Endothelial cell of umbilical vein (primary cell): ENCODE measurements around the gene ADCY9. TPM values are rescaled to one million over a fixed set of nuclear protein-coding genes. Genes with fewer than 3 reads are reported as not detected.

Experiments used
- BruUV-seq: library from RNA; stranded (reverse); fragments of 400-500 nt; replicated peaks from 2 replicates; lab custom pipeline; 2021; lab: Mats Ljungman, UMichigan
- CTCF ChIA-PET: fragments of 300-600, 350-600 bp; sonication (Branson Sonifier 250); formaldehyde crosslinking; loops from one replicate; lab custom pipeline; 2021; ENCODE audit warnings: antibody characterized with exemption, inconsistent platforms; lab: Charles Lee
- POLR2A ChIA-PET: fragments of 300-600, 350-600 bp; sonication (Branson Sonifier 250); formaldehyde crosslinking; loops from one replicate; lab custom pipeline; 2021; ENCODE audit warnings: antibody characterized with exemption, inconsistent platforms; lab: Charles Lee
- DNase-seq: peaks from one replicate; pipeline ENCODE4 v3.0.0-alpha.2; 2011; ENCODE audit warnings: low read depth, low spot score
- FAIRE-seq: peaks from 2 replicates; lab custom pipeline; 2011; peaks lifted over from hg19 to GRCh38; lab: Jason Lieb, UNC
- H2AFZ ChIP-seq: 2 replicates; pipeline ENCODE4 v1.6.0; 2012; ENCODE audit warnings: low read depth, low read length, control low read depth, inconsistent platforms
- H3K27ac ChIP-seq: 2 replicates; pipeline ENCODE4 v1.5.1; 2011; ENCODE audit warnings: low read depth, mild to moderate bottlenecking, control low read depth, low read length, moderate library complexity; ENCODE audit not compliant: insufficient read depth
- H3K27me3 ChIP-seq, 2 experiments: 2 replicates each; pipeline versions ENCODE4 v1.6.0 to v1.6.1; 2011; ENCODE audit warnings: low read length in 2 of 2, mixed read lengths in 1 of 2; ENCODE audit not compliant: control insufficient read depth in 2 of 2, insufficient read depth in 2 of 2
- H3K36me3 ChIP-seq, 2 experiments: 2 replicates in 1 of 2; 3 replicates in 1 of 2; pipeline ENCODE4 v1.5.1; 2011; ENCODE audit warnings: low read length in 2 of 2, mild to moderate bottlenecking in 1 of 2, moderate library complexity in 1 of 2; ENCODE audit not compliant: control insufficient read depth in 2 of 2, insufficient read depth in 2 of 2; ENCODE audit errors: extremely low read depth in 1 of 2
- H3K4me1 ChIP-seq: 3 replicates; pipeline ENCODE4 v1.5.1; 2011; ENCODE audit warnings: mild to moderate bottlenecking, low read length; ENCODE audit not compliant: control insufficient read depth, insufficient read depth; ENCODE audit errors: extremely low read depth
- H3K4me2 ChIP-seq: 2 replicates; pipeline ENCODE4 v1.6.1; 2011; ENCODE audit warnings: low read length, control low read depth, mixed read lengths; ENCODE audit not compliant: insufficient read depth
- H3K4me3 ChIP-seq, 3 experiments: fragments of 200-600 bp in 1 of 3; sonication (generic), shearing (Covaris generic) in 1 of 3; replicated peaks in 1 of 3; 2 replicates each; pipeline ENCODE4 v1.5.1; 2011 to 2016; ENCODE audit warnings: control low read depth in 3 of 3, low read length in 3 of 3, mild to moderate bottlenecking in 2 of 3, inconsistent platforms in 1 of 3, low read depth in 1 of 3, moderate library complexity in 1 of 3; ENCODE audit not compliant: insufficient read depth in 1 of 3
- H3K79me2 ChIP-seq: 2 replicates; pipeline ENCODE4 v1.6.0; 2012; ENCODE audit warnings: low read length, inconsistent platforms; ENCODE audit not compliant: control insufficient read depth, insufficient read depth
- H3K9ac ChIP-seq: replicated peaks from 2 replicates; pipeline ENCODE3; 2011; ENCODE audit warnings: low read length, control low read depth; ENCODE audit not compliant: insufficient read depth; ENCODE audit errors: extremely low read depth
- H3K9me1 ChIP-seq: replicated peaks from 3 replicates; pipeline ENCODE4 v1.6.0; 2011; ENCODE audit warnings: mild to moderate bottlenecking, low read length; ENCODE audit not compliant: control insufficient read depth, insufficient read depth; ENCODE audit errors: extremely low read depth
- H3K9me3 ChIP-seq: replicated peaks from 2 replicates; pipeline ENCODE4 v1.5.1; 2012; ENCODE audit warnings: low read length, inconsistent platforms; ENCODE audit not compliant: control insufficient read depth, insufficient read depth
- H4K20me1 ChIP-seq: replicated peaks from 2 replicates; pipeline ENCODE3; 2011; ENCODE audit warnings: mild to moderate bottlenecking, low read length; ENCODE audit not compliant: control insufficient read depth, insufficient read depth; ENCODE audit errors: extremely low read depth
- CTCF ChIP-seq, 2 donors: IDR thresholded peaks; 1 replicate in 1 of 2; 2 replicates in 1 of 2; pipeline ENCODE4 v1.5.1; 2011; ENCODE audit warnings: low read length in 2 of 2, mild to moderate bottlenecking in 2 of 2, moderate library complexity in 2 of 2, control low read depth in 1 of 2, inconsistent platforms in 1 of 2, low read depth in 1 of 2; ENCODE audit not compliant: insufficient read depth in 1 of 2; ENCODE audit errors: extremely low read depth in 1 of 2
- EZH2 ChIP-seq: IDR thresholded peaks from 2 replicates; pipeline ENCODE4 v1.6.1; 2012; ENCODE audit warnings: borderline replicate concordance, low read depth, mild to moderate bottlenecking, moderate library complexity, low read length, inconsistent platforms; ENCODE audit not compliant: severe bottlenecking
- FOS ChIP-seq: IDR thresholded peaks from 2 replicates; pipeline ENCODE4 v1.6.1; 2011; ENCODE audit warnings: mild to moderate bottlenecking, low read length, moderate library complexity, borderline replicate concordance; ENCODE audit not compliant: insufficient read depth
- GATA2 ChIP-seq: IDR thresholded peaks from 2 replicates; pipeline ENCODE4 v1.7.0; 2011; ENCODE audit warnings: low read depth, mild to moderate bottlenecking, moderate library complexity, mixed read lengths, low read length; ENCODE audit not compliant: insufficient read length, insufficient read depth
- JUN ChIP-seq: IDR thresholded peaks from 2 replicates; pipeline ENCODE4 v1.6.1; 2011; ENCODE audit warnings: borderline replicate concordance, low read depth; ENCODE audit not compliant: insufficient read length, insufficient read depth
- MAX ChIP-seq: IDR thresholded peaks from 2 replicates; pipeline ENCODE4 v1.6.1; 2011; ENCODE audit not compliant: insufficient read depth, insufficient read length
- MYC ChIP-seq: IDR thresholded peaks from one replicate; pipeline ENCODE4 v1.6.1; 2011; ENCODE audit warnings: mild to moderate bottlenecking, low read depth, low read length
- POLR2A ChIP-seq: IDR thresholded peaks from 2 replicates; pipeline ENCODE4 v1.6.1; 2012; ENCODE audit warnings: low read depth, mild to moderate bottlenecking, control low read depth, low read length
- POLR2AphosphoS5 ChIP-seq: IDR thresholded peaks from 2 replicates; pipeline ENCODE4 v1.6.1; 2012; ENCODE audit warnings: low read depth, mild to moderate bottlenecking, control low read depth, low read length, moderate library complexity; ENCODE audit not compliant: insufficient read depth
- dilution Hi-C: fragments of 300-500 bp; cut with MboI; formaldehyde crosslinking; loops from one replicate; pipeline ENCODE4 v1.15.0; 2019; ENCODE audit warnings: low sequenced_read_pairs; ENCODE audit not compliant: extremely low pct_ligation_motif_present
- intact Hi-C: fragments of 100-400 bp; cut with micrococcal nuclease; formaldehyde crosslinking; loops from one replicate; pipeline ENCODE4 v1.10.0; 2022
- polyA plus RNA-seq, 4 experiments: library from polyadenylated mRNA; depleted of rRNA in 3 of 4; stranded (reverse) in 3 of 4; unstranded in 1 of 4; fragments of >200 nt; gene quantifications; 2 replicates each; pipeline versions ENCODE4 v1.2.1 to v1.2.3, GENCODE V29; 2011 to 2012; ENCODE audit warnings: missing spikeins in 1 of 4
- total RNA-seq: library from RNA; stranded (reverse); gene quantifications from 2 replicates; pipeline ENCODE4 v1.2.3, GENCODE V29; 2021

Gene ADCY9
- total and polyA plus RNA-seq, 2 donors (not counting 3 experiments of a cell fraction or from before 2014, with no cell fraction given): 6.8 to 14.0 TPM

- ChIA-PET CTCF (no interaction called here), POLR2A (no interaction called here)
- BruUV-seq: no TSS peak
- H3K9me3 ChIP-seq: no peaks in the 10 kb centered on the region
- no peak overlapping the region for H2AFZ ChIP-seq
- no peak overlapping the region for H3K4me2 ChIP-seq
- intact Hi-C loops: no loop called here
- H4K20me1 ChIP-seq: no peaks in the 10 kb centered on the region
- H3K36me3 ChIP-seq: no peaks in the 10 kb centered on the region
- H3K27me3 ChIP-seq: no peaks in the 10 kb centered on the region
- dilution Hi-C loops: no loop called here
- DNase-seq: no peak
- H3K4me1 ChIP-seq: no peaks in the 10 kb centered on the region
- FAIRE-seq: no peak
- no peaks in the 10 kb centered on the region for H3K79me2 ChIP-seq
- H3K4me3 ChIP-seq: no peak overlapping the region
- TF ChIP-seq JUN (no peak), MAX (no peak), FOS (no peak), MYC (no peak), POLR2AphosphoS5 (no peak), EZH2 (no peak)
- H3K9me1 ChIP-seq: no peaks in the 10 kb centered on the region
- no peak overlapping the region for H3K27ac ChIP-seq
- H3K9ac ChIP-seq: no peak overlapping the region
Measured at GRCh38 chr16:4077174-4077649, 39.0 kb downstream of the ADCY9 start.

GRCh38 chr16:4075534-4075933 is 40.7 kb downstream of the ADCY9 start:
- POLR2A ChIA-PET: no interaction called here
- DNase-seq: no peak
- no TSS peak for BruUV-seq

More at GRCh38 chr16:4075534-4075933, 40.7 kb downstream of the ADCY9 start:
- Histone ChIP-seq H3K9me3 (no peaks in the 10 kb centered on the region), H3K9me1 (no peaks in the 10 kb centered on the region), H3K36me3 (no peaks in the 10 kb centered on the region), H3K27ac (no peak overlapping the region), H3K79me2 (no peaks in the 10 kb centered on the region), H3K4me3 (no peak overlapping the region), H3K4me2 (no peak overlapping the region), H4K20me1 (no peaks in the 10 kb centered on the region), H2AFZ (no peak overlapping the region), H3K9ac (no peak overlapping the region), H3K27me3 (no peaks in the 10 kb centered on the region), H3K4me1 (no peaks in the 10 kb centered on the region)
- CTCF ChIA-PET: interaction anchor here (1.4 kb wide), 1 partner anchor 9 kb away, joined by 3 read pairs; no protein-coding TSS in a partner anchor
- TF ChIP-seq JUN (no peak), GATA2 (no peak), CTCF (IDR thresholded peaks at IDR 0.05; ENCODE audit: extremely low read depth in 1 of 2, insufficient read depth in 1 of 2, low read depth in 1 of 2, low read length in 2 of 2) (no peak), EZH2 (no peak), POLR2AphosphoS5 (no peak), FOS (no peak), MYC (no peak), POLR2A (no peak), MAX (no peak)
- intact Hi-C loops: no loop called here
- dilution Hi-C loops: no loop called here
- no peak for FAIRE-seq
